IPS-NIHi7 (cell line): Measurements from ENCODE around the gene ABHD16A.

Experiments used
- DNase-seq: peaks from one replicate; pipeline ENCODE4 v3.0.0; 2012; ENCODE audit warnings: mixed read lengths; ENCODE audit errors: extremely low spot score

ABHD16A gene

DNA sequence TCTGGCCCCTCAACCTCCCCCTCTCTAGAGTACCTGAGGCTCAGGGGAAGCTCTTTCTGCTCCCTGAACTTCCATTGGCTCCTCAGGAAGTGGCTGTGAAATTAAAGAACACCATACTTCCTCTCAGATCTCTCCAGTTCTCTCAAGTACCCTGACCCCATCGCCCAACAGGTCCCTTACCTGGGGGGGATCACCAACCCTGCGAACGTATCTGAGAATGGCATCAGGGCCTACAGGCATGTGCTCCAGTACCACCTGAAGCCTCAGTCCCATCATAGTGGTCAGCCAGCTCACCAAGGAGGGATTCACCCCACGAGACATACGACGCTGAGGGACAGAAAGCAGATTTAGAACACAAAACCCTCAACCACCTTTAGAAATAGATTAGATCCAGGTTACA lies 62.5 kb downstream of the ABHD16A start:
- no peak for DNase-seq

DNA sequence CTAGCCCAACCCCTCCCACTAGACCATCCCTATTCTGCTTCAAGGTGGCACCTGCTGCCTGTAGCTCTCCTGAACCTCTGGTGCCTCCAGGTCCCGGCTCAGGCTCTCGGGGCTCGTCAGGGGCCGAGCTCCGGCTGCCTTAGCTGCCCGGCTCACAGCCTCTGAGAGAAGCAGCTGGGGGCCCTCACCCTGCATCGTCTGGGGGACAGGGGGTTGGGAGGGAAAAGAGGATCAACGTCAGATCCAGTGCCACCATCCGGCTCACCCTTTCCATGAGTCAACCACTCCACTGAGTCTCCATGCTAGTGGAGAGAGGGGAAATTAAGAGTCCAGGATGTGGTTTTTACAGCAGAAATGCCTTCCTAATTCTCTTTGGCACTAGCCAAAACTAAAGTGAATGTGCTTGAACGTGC lies 63.7 kb downstream of the ABHD16A start:
- no peak for DNase-seq

DNA sequence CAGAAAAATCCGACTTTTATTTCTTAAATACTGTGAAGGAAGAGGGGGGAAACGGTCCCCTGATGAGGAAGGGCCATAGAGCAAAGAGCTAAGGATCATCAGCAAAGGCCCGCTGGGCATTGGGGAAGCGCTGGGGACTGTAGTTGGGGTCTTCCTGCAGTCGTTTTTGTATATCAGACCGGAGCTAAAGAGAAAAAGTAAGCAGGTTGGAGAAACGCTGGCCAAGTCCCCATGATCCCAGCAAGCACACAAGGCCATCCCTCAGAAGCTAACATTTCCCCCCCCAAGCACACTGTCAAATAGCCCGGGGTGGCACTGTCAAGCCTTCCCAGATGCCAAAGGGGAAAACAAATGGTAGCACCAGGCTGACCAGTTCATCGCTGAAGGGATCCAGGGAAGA lies 64.1 kb downstream of the ABHD16A start:
- no peak for DNase-seq
